ENCODE measurements around the gene SLC27A3. TPM values are rescaled to one million over a fixed set of nuclear protein-coding genes. Genes with fewer than 3 reads are reported as not detected.

Gene SLC27A3
- total and polyA plus RNA-seq, 10 of the 15 experiments (the other 5 are each of a cell fraction or from before 2014, with no cell fraction given): 2.6 to 18.1 (median 8.3) TPM

DNA sequence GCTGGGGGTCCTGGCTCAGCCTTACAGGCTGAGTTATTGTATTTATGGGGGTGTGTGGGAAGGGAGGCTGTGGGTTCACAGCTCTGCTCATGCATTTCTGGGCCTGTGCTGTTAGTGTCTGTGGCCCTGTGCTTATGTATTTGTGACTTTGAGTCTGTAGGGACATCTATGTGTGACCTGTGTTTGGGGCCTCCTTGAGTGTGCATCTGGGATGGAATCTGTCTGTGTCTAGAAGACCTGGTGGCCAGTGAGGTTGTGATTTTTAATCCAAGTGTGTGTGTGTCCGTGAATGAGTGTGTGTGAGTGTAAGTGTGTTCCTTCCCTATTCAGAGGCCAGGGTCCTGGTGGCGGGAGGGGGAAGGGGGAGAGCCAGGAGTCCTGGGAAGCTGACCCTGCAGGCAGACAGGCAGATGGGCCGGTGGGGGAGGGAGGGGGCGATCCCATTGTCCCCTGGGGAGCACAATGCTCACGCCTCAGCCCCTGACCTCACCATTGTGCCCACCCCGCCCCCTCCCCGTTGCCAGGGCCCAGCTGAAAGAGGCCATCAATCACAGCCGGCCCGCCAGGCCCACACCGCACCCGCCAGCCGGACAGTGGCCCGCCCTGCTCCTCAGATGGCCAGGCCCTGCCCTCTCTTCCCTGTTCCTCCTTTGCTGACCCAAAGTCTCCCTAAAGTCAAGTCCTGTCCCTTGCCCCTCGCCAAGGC, 19.6 kb downstream of the SLC27A3 start (continued):
- TF ChIP-seq, protein P1, sequence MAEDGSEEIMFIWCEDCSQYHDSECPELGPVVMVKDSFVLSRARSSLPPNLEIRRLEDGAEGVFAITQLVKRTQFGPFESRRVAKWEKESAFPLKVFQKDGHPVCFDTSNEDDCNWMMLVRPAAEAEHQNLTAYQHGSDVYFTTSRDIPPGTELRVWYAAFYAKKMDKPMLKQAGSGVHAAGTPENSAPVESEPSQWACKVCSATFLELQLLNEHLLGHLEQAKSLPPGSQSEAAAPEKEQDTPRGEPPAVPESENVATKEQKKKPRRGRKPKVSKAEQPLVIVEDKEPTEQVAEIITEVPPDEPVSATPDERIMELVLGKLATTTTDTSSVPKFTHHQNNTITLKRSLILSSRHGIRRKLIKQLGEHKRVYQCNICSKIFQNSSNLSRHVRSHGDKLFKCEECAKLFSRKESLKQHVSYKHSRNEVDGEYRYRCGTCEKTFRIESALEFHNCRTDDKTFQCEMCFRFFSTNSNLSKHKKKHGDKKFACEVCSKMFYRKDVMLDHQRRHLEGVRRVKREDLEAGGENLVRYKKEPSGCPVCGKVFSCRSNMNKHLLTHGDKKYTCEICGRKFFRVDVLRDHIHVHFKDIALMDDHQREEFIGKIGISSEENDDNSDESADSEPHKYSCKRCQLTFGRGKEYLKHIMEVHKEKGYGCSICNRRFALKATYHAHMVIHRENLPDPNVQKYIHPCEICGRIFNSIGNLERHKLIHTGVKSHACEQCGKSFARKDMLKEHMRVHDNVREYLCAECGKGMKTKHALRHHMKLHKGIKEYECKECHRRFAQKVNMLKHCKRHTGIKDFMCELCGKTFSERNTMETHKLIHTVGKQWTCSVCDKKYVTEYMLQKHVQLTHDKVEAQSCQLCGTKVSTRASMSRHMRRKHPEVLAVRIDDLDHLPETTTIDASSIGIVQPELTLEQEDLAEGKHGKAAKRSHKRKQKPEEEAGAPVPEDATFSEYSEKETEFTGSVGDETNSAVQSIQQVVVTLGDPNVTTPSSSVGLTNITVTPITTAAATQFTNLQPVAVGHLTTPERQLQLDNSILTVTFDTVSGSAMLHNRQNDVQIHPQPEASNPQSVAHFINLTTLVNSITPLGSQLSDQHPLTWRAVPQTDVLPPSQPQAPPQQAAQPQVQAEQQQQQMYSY (CRISPR knock-in tag; IDR thresholded peaks at IDR 0.05): no peak
- TF ChIP-seq TCF7 (IDR thresholded peaks at IDR 0.05; ENCODE audit: borderline replicate concordance): no peak
- TF ChIP-seq, protein P2, sequence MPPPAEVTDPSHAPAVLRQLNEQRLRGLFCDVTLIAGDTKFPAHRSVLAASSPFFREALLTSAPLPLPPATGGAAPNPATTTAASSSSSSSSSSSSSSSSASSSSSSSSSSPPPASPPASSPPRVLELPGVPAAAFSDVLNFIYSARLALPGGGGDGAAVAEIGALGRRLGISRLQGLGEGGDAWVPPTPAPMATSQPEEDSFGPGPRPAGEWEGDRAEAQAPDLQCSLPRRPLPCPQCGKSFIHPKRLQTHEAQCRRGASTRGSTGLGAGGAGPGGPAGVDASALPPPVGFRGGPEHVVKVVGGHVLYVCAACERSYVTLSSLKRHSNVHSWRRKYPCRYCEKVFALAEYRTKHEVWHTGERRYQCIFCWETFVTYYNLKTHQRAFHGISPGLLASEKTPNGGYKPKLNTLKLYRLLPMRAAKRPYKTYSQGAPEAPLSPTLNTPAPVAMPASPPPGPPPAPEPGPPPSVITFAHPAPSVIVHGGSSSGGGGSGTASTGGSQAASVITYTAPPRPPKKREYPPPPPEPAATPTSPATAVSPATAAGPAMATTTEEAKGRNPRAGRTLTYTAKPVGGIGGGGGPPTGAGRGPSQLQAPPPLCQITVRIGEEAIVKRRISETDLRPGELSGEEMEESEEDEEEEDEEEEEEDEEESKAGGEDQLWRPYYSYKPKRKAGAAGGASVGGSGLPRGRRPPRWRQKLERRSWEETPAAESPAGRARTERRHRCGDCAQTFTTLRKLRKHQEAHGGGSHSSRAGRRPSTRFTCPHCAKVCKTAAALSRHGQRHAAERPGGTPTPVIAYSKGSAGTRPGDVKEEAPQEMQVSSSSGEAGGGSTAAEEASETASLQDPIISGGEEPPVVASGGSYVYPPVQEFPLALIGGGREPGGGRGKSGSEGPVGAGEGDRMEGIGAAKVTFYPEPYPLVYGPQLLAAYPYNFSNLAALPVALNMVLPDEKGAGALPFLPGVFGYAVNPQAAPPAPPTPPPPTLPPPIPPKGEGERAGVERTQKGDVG (CRISPR knock-in tag; IDR thresholded peaks at IDR 0.05): no peak
- TF ChIP-seq, protein P3, sequence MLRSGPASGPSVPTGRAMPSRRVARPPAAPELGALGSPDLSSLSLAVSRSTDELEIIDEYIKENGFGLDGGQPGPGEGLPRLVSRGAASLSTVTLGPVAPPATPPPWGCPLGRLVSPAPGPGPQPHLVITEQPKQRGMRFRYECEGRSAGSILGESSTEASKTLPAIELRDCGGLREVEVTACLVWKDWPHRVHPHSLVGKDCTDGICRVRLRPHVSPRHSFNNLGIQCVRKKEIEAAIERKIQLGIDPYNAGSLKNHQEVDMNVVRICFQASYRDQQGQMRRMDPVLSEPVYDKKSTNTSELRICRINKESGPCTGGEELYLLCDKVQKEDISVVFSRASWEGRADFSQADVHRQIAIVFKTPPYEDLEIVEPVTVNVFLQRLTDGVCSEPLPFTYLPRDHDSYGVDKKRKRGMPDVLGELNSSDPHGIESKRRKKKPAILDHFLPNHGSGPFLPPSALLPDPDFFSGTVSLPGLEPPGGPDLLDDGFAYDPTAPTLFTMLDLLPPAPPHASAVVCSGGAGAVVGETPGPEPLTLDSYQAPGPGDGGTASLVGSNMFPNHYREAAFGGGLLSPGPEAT (IDR thresholded peaks at IDR 0.05; ENCODE audit: low read depth): no peak
- no peak for TF ChIP-seq KLF5 (IDR thresholded peaks at IDR 0.05; ENCODE audit: partially characterized antibody)
- TF ChIP-seq SUZ12 (IDR thresholded peaks at IDR 0.05; ENCODE audit: unreplicated experiment): no peak
- TF ChIP-seq, protein P4, sequence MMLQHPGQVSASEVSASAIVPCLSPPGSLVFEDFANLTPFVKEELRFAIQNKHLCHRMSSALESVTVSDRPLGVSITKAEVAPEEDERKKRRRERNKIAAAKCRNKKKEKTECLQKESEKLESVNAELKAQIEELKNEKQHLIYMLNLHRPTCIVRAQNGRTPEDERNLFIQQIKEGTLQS (IDR thresholded peaks at IDR 0.05; ENCODE audit: borderline replicate concordance, extremely low read depth, low read depth, low read length): no peak
- no peak for TF ChIP-seq NR2F1 (conservative IDR thresholded peaks at IDR 0.05)

Measured in GM12878 (cell line).